HG02943 (cell line): ENCODE measurements around the gene OGDHL.

Experiments
- ATAC-seq: cut with Tn5 transposase; IDR thresholded peaks from one replicate; pipeline ENCODE4 v1.9.1; 2021; ENCODE audit warnings: mild to moderate bottlenecking, low read depth, moderate library complexity; ENCODE audit not compliant: unreplicated experiment

OGDHL gene

DNA sequence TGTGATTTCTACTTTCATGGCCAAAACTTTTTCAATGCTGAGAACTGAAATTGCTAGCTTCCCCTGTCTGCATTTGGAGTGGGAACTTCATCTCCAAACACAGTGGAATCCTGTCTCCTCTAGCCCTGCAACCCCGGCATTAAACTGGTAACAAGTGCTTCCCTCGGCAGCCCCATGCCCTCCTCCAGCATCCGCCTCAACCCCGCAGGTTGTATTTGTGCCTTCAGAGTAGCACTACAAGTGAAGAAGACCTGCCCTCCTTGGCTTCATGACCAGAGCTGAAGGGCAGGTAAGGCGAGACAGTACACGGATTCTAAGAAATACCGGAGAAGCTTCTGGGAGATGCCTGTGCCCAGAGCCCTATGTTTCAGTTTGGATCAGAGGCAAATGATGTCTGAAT is 65.8 kb downstream of the OGDHL start:
- ATAC-seq, result no peak

GRCh38 chr10:49694466-49694865 is 67.7 kb downstream of the OGDHL start:
- ATAC-seq, result no peak

DNA sequence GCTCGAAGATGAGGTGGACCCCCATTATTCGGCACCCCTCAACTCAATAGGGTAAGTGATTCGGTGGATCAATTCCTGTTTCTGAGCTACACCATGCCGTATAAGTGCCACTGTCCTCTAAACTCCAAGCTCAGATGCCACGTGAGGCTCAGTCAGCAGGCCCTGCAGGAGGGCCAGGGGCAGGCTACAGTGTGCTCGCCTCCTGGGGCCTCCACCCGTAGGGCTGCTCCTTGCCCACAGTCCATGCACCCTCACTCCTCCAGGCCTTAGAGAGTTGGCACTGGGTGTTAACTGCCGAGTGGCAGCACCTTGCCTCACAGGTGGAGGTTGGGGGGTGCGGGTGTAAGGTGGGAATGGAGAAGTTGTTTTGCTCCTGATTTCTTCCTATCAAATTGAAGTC is 70.5 kb downstream of the OGDHL start:
- no peak for ATAC-seq

- no peak for ATAC-seq
Measured at GRCh38 chr10:49690698-49691356, 71.3 kb downstream of the OGDHL start.

GRCh38 chr10:49689882-49690510 is 72.1 kb downstream of the OGDHL start:
- no peak for ATAC-seq

DNA sequence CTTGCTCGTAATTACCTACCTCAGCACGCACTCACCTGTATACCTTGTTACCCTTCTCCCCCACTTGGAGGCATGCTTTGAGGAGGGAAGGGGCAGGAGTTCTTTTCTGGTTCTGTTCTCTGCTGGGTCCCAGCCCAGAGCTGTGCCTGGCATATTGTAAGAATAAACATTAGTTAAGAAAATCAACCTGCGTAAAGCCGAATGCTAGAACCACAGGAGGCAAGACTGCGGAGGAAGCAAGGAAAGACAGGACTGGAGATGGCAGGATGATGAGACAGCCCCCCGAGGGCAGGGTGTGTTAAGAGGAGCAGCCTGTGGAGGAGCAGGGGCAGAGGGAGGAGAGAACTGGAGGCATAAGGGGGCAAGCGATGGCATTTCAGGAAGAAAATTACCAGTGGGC is 73.2 kb downstream of the OGDHL start:
- ATAC-seq, result no peak

DNA sequence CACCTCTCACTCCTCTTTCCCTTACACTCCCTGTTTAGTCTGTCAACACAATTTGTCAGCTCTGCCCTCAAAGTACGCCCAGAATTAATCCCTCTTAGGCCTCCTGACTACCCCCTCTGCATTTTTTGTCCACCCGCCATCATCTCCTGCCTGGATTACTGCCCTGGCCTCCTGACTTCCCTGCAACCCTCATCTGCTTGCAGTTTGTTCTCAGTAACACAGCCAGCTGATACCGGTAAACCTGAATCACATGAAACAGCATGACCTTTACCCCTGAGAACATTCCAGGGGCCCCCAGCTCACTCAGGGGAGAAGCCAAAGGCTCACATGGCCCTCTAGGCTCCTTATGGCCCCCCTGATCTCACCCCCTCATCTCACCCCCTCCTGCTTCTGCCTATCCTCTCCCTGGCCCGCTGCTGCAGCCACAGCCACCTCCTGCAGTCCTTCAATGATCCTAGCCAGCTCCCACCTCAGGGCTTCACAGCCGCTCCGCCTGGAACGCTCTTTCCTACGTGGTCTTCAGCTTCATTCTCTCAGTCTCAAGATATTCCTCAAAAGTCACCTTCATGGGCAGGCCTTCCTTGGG is 73.8 kb downstream of the OGDHL start:
- ATAC-seq, result no peak

DNA sequence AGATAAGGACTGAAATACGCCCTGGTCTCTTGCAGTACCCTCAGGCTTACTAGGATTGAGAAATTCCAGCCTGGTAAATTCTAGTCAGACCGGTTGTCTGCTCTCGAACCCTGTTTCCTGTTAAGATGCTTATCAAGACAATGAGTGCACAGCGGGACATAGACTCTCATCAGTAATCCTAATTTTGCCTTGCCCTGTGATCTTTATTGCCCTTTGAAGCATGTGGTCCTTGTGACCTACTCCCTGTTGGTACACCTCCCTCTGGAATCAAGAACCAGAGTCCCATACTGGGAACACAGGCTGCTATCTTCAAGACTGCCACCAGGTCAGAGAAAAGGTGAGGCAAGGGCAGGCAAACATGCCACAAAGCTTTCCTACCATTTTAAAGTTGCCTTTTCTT is 75.5 kb downstream of the OGDHL start:
- no peak for ATAC-seq
